ENCODE data around the gene SUCLG2. TPM values are rescaled to one million over a fixed set of nuclear protein-coding genes. Genes with fewer than 3 reads are reported as not detected.

SUCLG2 gene
- total RNA-seq, 2 experiments from 2014 or later = 28.3 to 44.7 TPM

DNA sequence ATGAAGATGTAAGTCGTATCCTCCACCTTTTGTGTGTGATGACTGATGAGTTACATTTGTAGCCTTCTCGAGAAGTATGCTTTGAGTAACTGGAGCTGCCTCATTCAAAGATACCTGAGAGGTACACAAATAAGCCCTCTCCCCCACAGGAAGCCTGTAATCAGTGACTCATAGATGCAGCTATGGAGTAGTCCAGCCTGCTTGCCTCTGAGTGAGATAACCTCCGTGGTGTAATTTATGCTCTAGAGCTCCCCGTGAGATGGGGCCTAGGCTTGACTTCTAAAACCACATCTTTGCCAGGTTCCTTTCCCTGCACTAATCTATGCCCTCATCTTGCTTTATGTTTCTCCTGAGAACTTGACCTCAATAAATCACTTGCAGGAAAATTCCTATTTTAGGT is 291.7 kb downstream of the SUCLG2 start:
- TF ChIP-seq EZH2phosphoT487 (IDR thresholded peaks at IDR 0.05; ENCODE audit: borderline replicate concordance, low read depth, low read length) = no peak
- TF ChIP-seq, protein P1, sequence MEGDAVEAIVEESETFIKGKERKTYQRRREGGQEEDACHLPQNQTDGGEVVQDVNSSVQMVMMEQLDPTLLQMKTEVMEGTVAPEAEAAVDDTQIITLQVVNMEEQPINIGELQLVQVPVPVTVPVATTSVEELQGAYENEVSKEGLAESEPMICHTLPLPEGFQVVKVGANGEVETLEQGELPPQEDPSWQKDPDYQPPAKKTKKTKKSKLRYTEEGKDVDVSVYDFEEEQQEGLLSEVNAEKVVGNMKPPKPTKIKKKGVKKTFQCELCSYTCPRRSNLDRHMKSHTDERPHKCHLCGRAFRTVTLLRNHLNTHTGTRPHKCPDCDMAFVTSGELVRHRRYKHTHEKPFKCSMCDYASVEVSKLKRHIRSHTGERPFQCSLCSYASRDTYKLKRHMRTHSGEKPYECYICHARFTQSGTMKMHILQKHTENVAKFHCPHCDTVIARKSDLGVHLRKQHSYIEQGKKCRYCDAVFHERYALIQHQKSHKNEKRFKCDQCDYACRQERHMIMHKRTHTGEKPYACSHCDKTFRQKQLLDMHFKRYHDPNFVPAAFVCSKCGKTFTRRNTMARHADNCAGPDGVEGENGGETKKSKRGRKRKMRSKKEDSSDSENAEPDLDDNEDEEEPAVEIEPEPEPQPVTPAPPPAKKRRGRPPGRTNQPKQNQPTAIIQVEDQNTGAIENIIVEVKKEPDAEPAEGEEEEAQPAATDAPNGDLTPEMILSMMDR (conservative IDR thresholded peaks at IDR 0.05; ENCODE audit: low read length) = no peak
- no peaks in the 10 kb centered on the region for H4K20me1 ChIP-seq (ENCODE audit: insufficient read depth, low read length)
- no TSS peak for BruUV-seq (replicated peaks)
- no peak overlapping the region for H3K4me2 ChIP-seq (ENCODE audit: low read length)
- H3K4me3 ChIP-seq (ENCODE audit: low read depth, low read length, poor library complexity, severe bottlenecking) = no peak overlapping the region
- intact Hi-C loops (cut with micrococcal nuclease; ENCODE audit: unreplicated experiment) = no loop called here
- CTCF ChIA-PET (ENCODE audit: unreplicated experiment) = no interaction called here
- no peaks in the 10 kb centered on the region for H3K4me1 ChIP-seq (ENCODE audit: insufficient read depth, low read length, poor library complexity, severe bottlenecking)
- no peaks in the 10 kb centered on the region for H3K9me2 ChIP-seq (ENCODE audit: insufficient read depth, low read length)
- no peaks in the 10 kb centered on the region for H3K36me3 ChIP-seq (ENCODE audit: insufficient read depth, low read length)
- no peak for DNase-seq (ENCODE audit: low spot score)
- H3K9me3 ChIP-seq (ENCODE audit: low read length) = no peaks in the 10 kb centered on the region
- POLR2A ChIA-PET = interaction anchor here (0.7 kb wide), 1 partner anchor 771 kb away, joined by 3 read pairs; no protein-coding TSS in a partner anchor
- no peak overlapping the region for H3K27ac ChIP-seq (ENCODE audit: low read depth, low read length, poor library complexity, severe bottlenecking)
- H2AFZ ChIP-seq (ENCODE audit: low read length) = no peak overlapping the region
- H3K79me2 ChIP-seq (ENCODE audit: insufficient read depth, low read depth, low read length) = no peaks in the 10 kb centered on the region

DNA sequence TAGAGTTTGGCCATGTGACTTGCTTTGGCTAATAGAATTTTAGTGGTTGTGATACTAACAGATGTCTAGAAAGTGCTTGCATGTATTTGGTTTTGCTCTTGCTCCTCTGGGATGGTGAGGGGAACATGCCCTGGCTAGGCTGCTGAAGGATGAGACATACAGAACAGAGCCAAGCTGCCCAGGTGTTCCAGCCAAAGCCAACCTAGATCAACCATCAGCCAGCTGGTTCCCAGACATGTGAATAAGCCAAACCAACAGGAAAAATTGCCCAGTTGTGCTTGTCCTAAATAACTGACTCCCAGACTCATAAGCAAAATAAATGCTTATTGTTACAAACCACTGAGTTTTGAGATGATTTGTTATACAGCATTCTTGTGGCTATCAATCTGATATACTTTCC is 292.6 kb downstream of the SUCLG2 start:
- no TSS peak for BruUV-seq (replicated peaks)
- Histone ChIP-seq H3K4me2 (ENCODE audit: low read length) (no peak overlapping the region), H3K79me2 (ENCODE audit: insufficient read depth, low read depth, low read length) (no peaks in the 10 kb centered on the region), H3K27ac (ENCODE audit: low read depth, low read length, poor library complexity, severe bottlenecking) (no peak overlapping the region), H3K4me1 (ENCODE audit: insufficient read depth, low read length, poor library complexity, severe bottlenecking) (no peaks in the 10 kb centered on the region), H3K9me3 (ENCODE audit: low read length) (no peaks in the 10 kb centered on the region), H3K4me3 (ENCODE audit: low read depth, low read length, poor library complexity, severe bottlenecking) (no peak overlapping the region), H4K20me1 (ENCODE audit: insufficient read depth, low read length) (no peaks in the 10 kb centered on the region), H3K36me3 (ENCODE audit: insufficient read depth, low read length) (no peaks in the 10 kb centered on the region), H2AFZ (ENCODE audit: low read length) (no peak overlapping the region), H3K9me2 (ENCODE audit: insufficient read depth, low read length) (no peaks in the 10 kb centered on the region)
- DNase-seq (ENCODE audit: low spot score) = no peak
- CTCF ChIA-PET (ENCODE audit: unreplicated experiment) = no interaction called here
- POLR2A ChIA-PET = interaction anchor here (0.7 kb wide), 1 partner anchor 19 kb away, joined by 3 read pairs; no protein-coding TSS in a partner anchor
- TF ChIP-seq EZH2phosphoT487 (IDR thresholded peaks at IDR 0.05; ENCODE audit: borderline replicate concordance, low read depth, low read length) = no peak
- TF ChIP-seq, protein P1 (conservative IDR thresholded peaks at IDR 0.05; ENCODE audit: low read length) = no peak
- intact Hi-C loops (cut with micrococcal nuclease; ENCODE audit: unreplicated experiment) = no loop called here

DNA sequence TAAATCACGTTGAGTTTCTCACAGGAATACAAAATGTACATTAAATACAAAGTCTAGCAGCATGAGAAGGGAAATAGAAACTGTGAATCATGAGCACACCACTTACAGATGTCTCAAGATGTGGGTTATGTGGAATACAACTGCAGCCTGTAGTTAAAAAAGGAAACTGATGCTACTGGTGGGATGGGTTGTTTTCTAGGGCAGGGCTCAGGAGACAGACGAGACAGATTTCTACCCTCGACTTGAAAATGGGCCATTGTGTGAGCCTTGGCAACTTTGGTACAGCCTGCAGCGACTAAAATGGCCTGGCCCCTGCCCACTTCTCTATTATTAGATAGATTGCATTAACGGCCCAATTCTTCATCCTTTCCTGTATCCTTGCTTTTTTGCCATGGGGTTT is 293.1 kb downstream of the SUCLG2 start:
- H3K9me3 ChIP-seq (ENCODE audit: low read length) = no peaks in the 10 kb centered on the region
- ChIA-PET POLR2A (no interaction called here), CTCF (ENCODE audit: unreplicated experiment) (no interaction called here)
- no peak overlapping the region for H3K4me2 ChIP-seq (ENCODE audit: low read length)
- H3K36me3 ChIP-seq (ENCODE audit: insufficient read depth, low read length) = no peaks in the 10 kb centered on the region
- no TSS peak for BruUV-seq (replicated peaks)
- H3K9me2 ChIP-seq (ENCODE audit: insufficient read depth, low read length) = no peaks in the 10 kb centered on the region
- no peaks in the 10 kb centered on the region for H3K79me2 ChIP-seq (ENCODE audit: insufficient read depth, low read depth, low read length)
- no peaks in the 10 kb centered on the region for H4K20me1 ChIP-seq (ENCODE audit: insufficient read depth, low read length)
- no peak overlapping the region for H3K27ac ChIP-seq (ENCODE audit: low read depth, low read length, poor library complexity, severe bottlenecking)
- intact Hi-C loops (cut with micrococcal nuclease; ENCODE audit: unreplicated experiment) = no loop called here
- H2AFZ ChIP-seq (ENCODE audit: low read length) = no peak overlapping the region
- no peaks in the 10 kb centered on the region for H3K4me1 ChIP-seq (ENCODE audit: insufficient read depth, low read length, poor library complexity, severe bottlenecking)
- no peak overlapping the region for H3K4me3 ChIP-seq (ENCODE audit: low read depth, low read length, poor library complexity, severe bottlenecking)
- DNase-seq (ENCODE audit: low spot score) = no peak
- TF ChIP-seq, protein P1 (conservative IDR thresholded peaks at IDR 0.05; ENCODE audit: low read length) = no peak
- no peak for TF ChIP-seq EZH2phosphoT487 (IDR thresholded peaks at IDR 0.05; ENCODE audit: borderline replicate concordance, low read depth, low read length)

Data from OCI-LY7 (cell line).